SH-SY5Y (cell line): ENCODE measurements around the gene PRELID3B.

Source experiments
- GATA2 ChIP-seq: IDR thresholded peaks from 2 replicates; pipeline ENCODE4 v1.6.1; 2011; ENCODE audit warnings: mild to moderate bottlenecking, low read depth, low read length
- GATA3 ChIP-seq: IDR thresholded peaks from 2 replicates; pipeline ENCODE4 v1.6.1; 2011; ENCODE audit warnings: low read depth, mild to moderate bottlenecking, low read length, moderate library complexity

The PRELID3B gene

DNA sequence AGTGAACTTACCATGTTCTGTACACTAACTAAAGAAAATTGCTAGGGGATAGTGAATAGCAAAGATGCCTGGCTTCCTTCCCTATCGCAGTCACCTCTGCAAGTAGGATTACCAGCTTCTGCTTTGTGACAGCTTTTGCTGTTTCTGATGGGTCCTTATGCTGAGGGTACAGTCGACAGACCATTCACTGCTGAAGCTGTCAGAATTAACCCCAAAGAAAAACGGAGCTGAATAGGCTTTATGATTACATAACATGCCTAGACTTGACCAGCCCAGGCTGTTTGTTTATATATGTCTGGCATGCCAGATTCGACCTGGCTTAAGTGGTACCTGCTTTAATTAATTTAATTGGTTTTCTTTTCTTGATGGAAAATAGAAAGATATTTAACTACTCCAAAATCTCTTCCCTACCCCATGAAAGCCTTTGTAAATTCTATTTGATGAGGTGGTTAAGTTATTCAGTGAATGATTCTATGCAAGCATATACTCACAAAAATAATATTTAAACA is 21.7 kb upstream of the PRELID3B start:
- TF ChIP-seq GATA2 (no peak), GATA3 (no peak)

- TF ChIP-seq GATA3 (no peak), GATA2 (no peak)
Observed at GRCh38 chr20:59063358-59064213, 21.0 kb upstream of the PRELID3B start.

DNA sequence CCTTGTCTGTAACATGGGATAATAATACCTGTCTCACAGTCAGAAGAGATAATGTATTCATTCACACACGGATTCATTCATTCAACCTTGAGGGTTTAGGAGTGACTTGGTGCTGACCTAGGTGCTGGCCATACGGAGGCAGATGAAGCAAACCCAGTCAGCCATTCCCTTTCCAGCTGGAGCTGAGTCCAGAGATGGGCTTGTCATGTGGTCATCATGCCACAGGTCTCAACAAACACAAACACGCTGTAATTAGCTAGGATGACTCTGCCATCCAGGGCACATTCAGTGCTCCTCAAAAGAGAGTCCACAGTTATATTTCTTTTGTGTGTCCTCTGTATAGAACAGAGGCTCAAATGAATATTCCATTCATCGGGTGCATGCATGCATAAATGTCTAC is 19.5 kb upstream of the PRELID3B start:
- no peak for TF ChIP-seq GATA2
- no peak for TF ChIP-seq GATA3

DNA sequence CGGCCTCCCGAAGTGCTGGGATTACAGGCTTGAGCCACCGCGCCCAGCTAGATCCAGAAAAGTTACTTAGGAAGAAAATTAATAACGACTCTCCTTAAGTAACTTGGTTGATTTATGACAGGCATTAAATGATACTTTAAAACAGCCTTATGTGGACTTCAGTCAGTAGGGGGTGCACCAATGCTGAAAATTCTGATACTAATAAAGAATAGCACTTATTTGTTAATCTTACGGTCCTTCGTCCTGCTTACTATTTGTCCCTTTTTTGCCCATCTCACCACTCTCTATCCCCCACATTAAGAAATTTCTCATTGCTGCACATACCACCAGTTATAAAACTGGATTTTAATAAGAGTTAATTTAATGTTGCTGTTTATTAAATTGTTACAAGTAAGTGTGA is 12.7 kb upstream of the PRELID3B start:
- TF ChIP-seq GATA3 = no peak
- no peak for TF ChIP-seq GATA2

GRCh38 chr20:59051666-59052185 is 9.1 kb upstream of the PRELID3B start:
- TF ChIP-seq GATA3 (no peak), GATA2 (no peak)

- no peak for TF ChIP-seq GATA2
- TF ChIP-seq GATA3 = no peak
Observed at GRCh38 chr20:59050437-59050836, 7.9 kb upstream of the PRELID3B start.

DNA sequence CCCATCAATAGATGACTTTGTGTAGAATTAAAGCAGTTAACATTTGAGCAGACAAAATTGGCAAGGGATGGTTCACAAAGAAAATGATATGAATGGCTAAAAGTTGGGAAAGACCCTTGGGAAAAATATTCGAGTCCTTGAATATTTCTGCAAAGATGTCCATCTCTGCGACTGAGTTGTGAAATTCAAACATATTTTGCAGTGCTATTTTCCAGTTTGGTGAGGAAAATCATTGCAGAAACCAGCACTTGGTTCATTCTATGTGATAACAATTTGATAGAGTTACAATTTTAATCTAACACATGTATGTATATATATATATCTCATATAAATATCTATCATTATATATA is 6.1 kb upstream of the PRELID3B start:
- TF ChIP-seq GATA3 (no peak), GATA2 (no peak)

DNA sequence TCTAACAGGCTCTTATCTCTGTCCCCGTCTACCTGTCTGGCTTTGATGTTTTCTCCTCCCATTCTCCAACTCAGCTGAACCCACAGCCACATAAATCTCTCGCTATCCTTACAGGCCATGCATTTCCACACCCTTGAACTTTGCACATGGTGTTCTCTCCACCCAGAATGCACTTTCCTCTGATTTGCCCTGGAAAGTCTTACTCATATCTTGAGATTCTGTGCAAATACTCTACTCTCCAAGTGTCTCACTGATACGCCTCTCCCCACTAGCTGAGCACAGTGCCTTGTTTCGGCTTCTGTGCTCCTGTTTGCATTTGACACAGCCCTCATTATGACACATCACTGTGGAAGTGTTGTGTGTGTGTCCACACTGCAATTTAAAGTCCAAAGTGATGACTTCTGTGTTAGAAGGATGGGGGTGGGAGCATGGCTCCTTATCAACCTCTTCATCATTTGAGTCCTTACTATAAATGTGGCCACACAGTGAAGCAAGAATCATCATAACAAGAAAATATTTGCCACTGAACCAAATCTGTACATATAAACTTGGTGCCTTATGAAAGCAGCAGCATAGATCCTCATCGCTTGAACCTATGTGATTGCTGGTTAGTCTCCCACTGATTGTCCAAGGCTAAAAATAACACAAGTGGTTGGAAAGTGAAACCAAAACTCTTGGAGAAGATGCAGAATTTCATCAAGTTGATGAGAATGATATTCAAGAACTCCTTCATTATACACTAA is 5.5 kb upstream of the PRELID3B start:
- TF ChIP-seq GATA2 (no peak), GATA3 (no peak)

DNA sequence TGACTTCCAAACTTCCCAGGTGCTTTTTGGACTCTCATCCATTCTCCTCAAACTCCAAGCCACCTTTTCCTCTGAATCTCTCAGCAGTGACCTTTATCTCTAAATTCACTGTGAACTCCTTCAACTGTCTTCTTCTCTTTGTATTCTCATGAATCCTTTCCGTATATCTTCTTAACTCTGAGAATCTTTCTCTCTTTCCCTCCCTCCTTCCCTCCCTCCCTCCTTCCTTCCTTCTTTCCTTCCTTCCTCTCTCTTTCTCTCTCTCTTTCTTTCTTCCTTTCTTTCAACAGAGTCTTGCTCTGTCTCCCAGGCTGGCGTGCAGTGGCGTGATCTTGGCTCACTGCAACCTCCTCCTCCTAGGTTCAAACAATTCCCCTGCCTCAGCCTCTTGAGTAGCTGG is 4.3 kb upstream of the PRELID3B start:
- TF ChIP-seq GATA3 (no peak), GATA2 (no peak)

GRCh38 chr20:59044796-59045195 is 2.2 kb upstream of the PRELID3B start:
- no peak for TF ChIP-seq GATA2
- TF ChIP-seq GATA3 = no peak

DNA sequence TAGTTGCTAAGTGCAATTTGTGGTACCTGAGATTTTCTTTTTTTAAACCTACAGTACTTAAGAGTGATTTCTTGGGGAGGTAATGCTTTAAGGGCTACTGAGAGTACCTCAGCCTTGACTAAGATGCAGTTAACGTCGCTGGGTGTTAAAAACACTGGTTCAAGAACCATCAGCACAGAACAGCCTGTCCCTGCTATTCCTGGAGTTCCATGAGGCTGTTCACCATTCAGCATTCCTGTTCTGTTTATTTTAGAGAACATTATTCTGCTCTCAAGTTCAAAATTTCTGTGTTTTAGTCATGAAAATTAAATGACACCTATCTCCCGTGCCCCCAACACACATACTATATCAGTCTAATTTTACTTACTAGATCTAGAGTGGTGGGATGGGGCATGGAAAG is 1.7 kb upstream of the PRELID3B start:
- TF ChIP-seq GATA2 (no peak), GATA3 (no peak)

DNA sequence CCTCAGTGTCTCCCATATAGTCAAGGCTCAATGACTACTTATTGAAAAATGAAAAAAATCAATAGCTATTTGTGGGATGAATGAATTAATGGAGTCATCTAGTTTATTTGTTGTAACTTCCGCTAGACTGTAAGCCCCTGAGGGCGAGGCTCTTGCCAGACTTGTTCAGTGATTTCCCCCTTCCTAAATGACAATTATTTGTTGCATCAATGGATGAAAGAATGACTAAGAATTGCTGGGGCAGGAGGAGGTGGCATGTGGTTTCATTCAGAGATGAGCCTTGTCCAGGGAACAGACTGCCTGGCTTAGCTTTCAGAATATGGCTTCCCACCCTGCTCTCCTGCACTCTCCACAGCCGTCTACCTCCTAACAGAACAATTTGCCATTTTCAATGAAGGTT is 1.1 kb upstream of the PRELID3B start:
- TF ChIP-seq GATA2 (no peak), GATA3 (no peak)

- TF ChIP-seq GATA3 (no peak), GATA2 (no peak)
Observed at GRCh38 chr20:59042796-59043631, 428 bp upstream of the PRELID3B start.

DNA sequence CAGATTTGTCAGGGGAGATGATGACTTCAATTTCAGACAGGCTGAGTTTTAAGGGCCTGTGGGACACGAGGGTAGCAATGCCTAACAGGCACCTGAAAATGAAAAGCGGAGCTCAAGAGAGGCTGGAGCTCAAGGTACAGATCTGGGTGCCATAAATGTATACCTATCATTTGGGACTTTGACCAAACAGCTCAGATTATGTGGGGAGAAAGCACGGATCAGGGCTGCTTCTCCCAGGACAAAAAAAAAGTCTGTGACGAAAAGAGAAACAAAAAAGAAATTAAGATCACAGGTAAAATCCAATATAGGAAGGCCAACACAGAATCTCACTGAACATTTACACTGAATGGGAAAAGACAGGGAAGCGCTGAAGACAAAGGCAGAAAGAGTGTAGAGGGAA is 1.9 kb downstream of the PRELID3B start:
- TF ChIP-seq GATA3 = no peak
- no peak for TF ChIP-seq GATA2
